K562 treated with DMSO at 1 percent for 4 hours (cell line): ENCODE data around the gene CFB. TPM values are rescaled to one million over a fixed set of nuclear protein-coding genes. Genes with fewer than 3 reads are reported as not detected.

ENCODE experiments used
- total RNA-seq: library from RNA; unstranded; fragments of 300-600 nt; gene quantifications from 2 replicates; pipeline ENCODE4 v1.2.3, GENCODE V29; 2022; ENCODE audit not compliant: insufficient read depth

The CFB gene
- total RNA-seq = 3.8 TPM in 1 of 2 replicates, not detected in the other

DNA sequence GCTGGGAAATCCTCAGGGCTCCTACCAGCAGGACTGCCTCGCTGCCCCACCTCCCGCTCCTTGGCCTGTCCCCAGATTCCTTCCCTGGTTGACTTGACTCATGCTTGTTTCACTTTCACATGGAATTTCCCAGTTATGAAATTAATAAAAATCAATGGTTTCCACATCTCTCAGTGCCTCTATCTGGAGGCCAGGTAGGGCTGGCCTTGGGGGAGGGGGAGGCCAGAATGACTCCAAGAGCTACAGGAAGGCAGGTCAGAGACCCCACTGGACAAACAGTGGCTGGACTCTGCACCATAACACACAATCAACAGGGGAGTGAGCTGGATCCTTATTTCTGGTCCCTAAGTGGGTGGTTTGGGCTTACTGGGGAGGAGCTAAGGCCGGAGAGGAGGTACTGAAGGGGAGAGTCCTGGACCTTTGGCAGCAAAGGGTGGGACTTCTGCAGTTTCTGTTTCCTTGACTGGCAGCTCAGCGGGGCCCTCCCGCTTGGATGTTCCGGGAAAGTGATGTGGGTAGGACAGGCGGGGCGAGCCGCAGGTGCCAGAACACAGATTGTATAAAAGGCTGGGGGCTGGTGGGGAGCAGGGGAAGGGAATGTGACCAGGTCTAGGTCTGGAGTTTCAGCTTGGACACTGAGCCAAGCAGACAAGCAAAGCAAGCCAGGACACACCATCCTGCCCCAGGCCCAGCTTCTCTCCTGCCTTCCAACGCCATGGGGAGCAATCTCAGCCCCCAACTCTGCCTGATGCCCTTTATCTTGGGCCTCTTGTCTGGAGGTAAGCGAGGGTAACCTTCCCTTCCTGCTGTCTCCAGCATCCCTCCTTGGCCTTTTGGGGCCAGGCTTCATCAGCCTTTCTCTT is at the start of gene CFB:
CFB (plus strand) TSS at position 589 of the 863 bp plus-strand sequence; CDS start at position 716, 127 bp downstream.

GRCh38 chr6:31897612-31898382 is 48.1 kb upstream of the CFB start, which contains the start of gene EHMT2:
TSS of gene EHMT2 (minus strand) at chr6:31897698. CDS start at chr6:31897677, 21 bp downstream.

DNA sequence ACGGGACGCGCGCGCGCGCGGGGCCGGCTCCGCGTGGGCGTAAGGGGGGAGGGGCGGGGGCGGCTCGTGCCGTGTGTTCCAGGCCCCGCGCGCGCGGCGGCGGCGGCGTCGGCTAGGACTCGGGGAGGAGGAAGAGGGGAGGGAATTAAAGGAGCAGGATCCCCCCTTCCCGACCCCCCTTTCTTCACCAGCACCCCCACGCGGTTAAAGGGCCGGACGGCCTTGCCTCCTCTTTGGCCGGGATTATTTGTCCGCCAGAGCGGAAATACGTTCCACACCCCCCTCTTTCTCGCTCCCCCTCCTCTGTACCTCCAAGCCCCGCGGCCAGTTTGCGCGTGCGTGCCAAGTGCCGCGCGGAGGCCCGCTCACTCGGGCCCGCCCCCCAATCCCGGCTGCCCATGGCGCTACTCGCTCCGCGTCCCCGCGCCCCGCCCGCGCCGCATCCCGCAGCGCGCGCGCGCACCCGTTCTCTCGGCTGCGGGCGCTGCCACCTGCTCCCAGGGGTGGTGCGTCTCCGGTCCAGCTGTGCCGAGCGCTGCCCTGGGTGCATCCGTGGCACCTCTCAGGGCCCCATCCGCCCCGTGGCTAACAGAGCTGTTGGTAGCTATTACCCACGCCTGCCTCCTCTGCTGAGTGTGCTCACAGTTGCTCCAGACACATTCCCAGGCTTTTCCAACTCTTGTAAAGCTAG is 43.8 kb upstream of the CFB start, which contains the start of gene ZBTB12:
ZBTB12 (minus strand) TSS at position 134 of the 691 bp plus-strand sequence. CDS start 781 bp downstream, outside the sequence.

GRCh38 chr6:31927242-31927862 is 18.5 kb upstream of the CFB start, which contains the start of gene C2:
TSS of gene C2 (plus strand) at chr6:31927717. CDS start at chr6:31927753, 36 bp downstream.

GRCh38 chr6:31958741-31959739 is 13.1 kb downstream of the CFB start, which contains the start of the genes NELFE and SKIC2:
TSS of gene NELFE (minus strand) at chr6:31958971. CDS start at chr6:31958446, 525 bp downstream.
TSS of gene SKIC2 (plus strand) at chr6:31959175. CDS start at chr6:31959193, 18 bp downstream.

GRCh38 chr6:31971993-31972708 is 26.3 kb downstream of the CFB start, which contains the start of gene DXO:
TSS of gene DXO (minus strand) at chr6:31972138. CDS start at chr6:31971675, 463 bp downstream.

GRCh38 chr6:31981744-31982143 is 35.8 kb downstream of the CFB start, which contains the start of gene C4A:
TSS of gene C4A (plus strand) at chr6:31982057. CDS start at chr6:31982108, 51 bp downstream.

Other genes with a start within 250 kb of the CFB start
- 91.1 and 99.5 TPM in 2 replicates for gene ABHD16A, start 242.8 kb upstream of the CFB start, total RNA-seq
- not detected in 2 replicates for gene LY6G6F, start 239.2 kb upstream of the CFB start, total RNA-seq
- gene LY6G6D, start 230.7 kb upstream of the CFB start, total RNA-seq = not detected in 2 replicates
- gene LY6G6C, start 224.3 kb upstream of the CFB start, total RNA-seq = not detected in 2 replicates
- 0.51 TPM in 1 of 2 replicates, not detected in the other for gene MPIG6B, start 222.7 kb upstream of the CFB start, total RNA-seq
- gene DDAH2, start 216.8 kb upstream of the CFB start, total RNA-seq = 66.8 and 75.1 TPM in 2 replicates
- 1,213 and 1,370 TPM in 2 replicates for gene CLIC1, start 209.6 kb upstream of the CFB start, total RNA-seq
- 22.0 and 30.3 TPM in 2 replicates for gene MSH5, start 206.1 kb upstream of the CFB start, total RNA-seq
- 2.6 and 8.2 TPM in 2 replicates for gene SAPCD1, start 183.4 kb upstream of the CFB start, total RNA-seq
- 5.4 and 5.6 TPM in 2 replicates for gene VWA7, start 168.8 kb upstream of the CFB start, total RNA-seq
- 147 and 165 TPM in 2 replicates for gene VARS1, start 150.3 kb upstream of the CFB start, total RNA-seq
- 139 and 155 TPM in 2 replicates for gene LSM2, start 139.1 kb upstream of the CFB start, total RNA-seq
- gene HSPA1L, start 130.8 kb upstream of the CFB start, total RNA-seq = 2.5 and 2.8 TPM in 2 replicates
- 641 and 912 TPM in 2 replicates for gene HSPA1A, start 130.6 kb upstream of the CFB start, total RNA-seq
- 595 and 769 TPM in 2 replicates for gene HSPA1B, start 118.4 kb upstream of the CFB start, total RNA-seq
- 232 TPM in 2 replicates for gene NEU1, start 83.3 kb upstream of the CFB start, total RNA-seq
- 12.7 and 13.4 TPM in 2 replicates for gene SLC44A4, start 67.1 kb upstream of the CFB start, total RNA-seq
- 61.5 and 78.2 TPM in 2 replicates for gene EHMT2, start 48.4 kb upstream of the CFB start, total RNA-seq
- 6.4 and 10.3 TPM in 2 replicates for gene ZBTB12, start 44.0 kb upstream of the CFB start, total RNA-seq
- 8.3 and 9.1 TPM in 2 replicates for gene C2, start 18.4 kb upstream of the CFB start, total RNA-seq
- gene NELFE, start 12.9 kb downstream of the CFB start, total RNA-seq = 78.2 and 128 TPM in 2 replicates
- gene SKIC2, start 13.1 kb downstream of the CFB start, total RNA-seq = 43.6 and 60.1 TPM in 2 replicates
- gene DXO, start 26.0 kb downstream of the CFB start, total RNA-seq = 16.6 and 24.1 TPM in 2 replicates
- 4.3 and 10.0 TPM in 2 replicates for gene C4A, start 36.0 kb downstream of the CFB start, total RNA-seq
- gene C4B, start 68.7 kb downstream of the CFB start, total RNA-seq = 3.6 and 8.2 TPM in 2 replicates
- gene CYP21A2, start 92.3 kb downstream of the CFB start, total RNA-seq = 0.98 and 1.1 TPM in 2 replicates
- 22.0 and 35.7 TPM in 2 replicates for gene TNXB, start 163.2 kb downstream of the CFB start, total RNA-seq
- 120 and 128 TPM in 2 replicates for gene ATF6B, start 182.2 kb downstream of the CFB start, total RNA-seq
- gene FKBPL, start 184.2 kb downstream of the CFB start, total RNA-seq = 11.5 and 15.9 TPM in 2 replicates
- gene PRRT1, start 205.8 kb downstream of the CFB start, total RNA-seq = 2.9 and 6.5 TPM in 2 replicates
- 38.0 and 64.2 TPM in 2 replicates for gene PPT2, start 208.0 kb downstream of the CFB start, total RNA-seq
- 8.0 and 27.8 TPM in 2 replicates for gene EGFL8, start 218.5 kb downstream of the CFB start, total RNA-seq
- 119 and 131 TPM in 2 replicates for gene AGPAT1, start 230.0 kb downstream of the CFB start, total RNA-seq
- 263 and 269 TPM in 2 replicates for gene RNF5, start 232.3 kb downstream of the CFB start, total RNA-seq
- gene AGER, start 238.2 kb downstream of the CFB start, total RNA-seq = 7.3 and 8.0 TPM in 2 replicates
- 58.1 and 74.9 TPM in 2 replicates for gene PBX2, start 244.1 kb downstream of the CFB start, total RNA-seq
- gene GPSM3, start 246.5 kb downstream of the CFB start, total RNA-seq = 67.6 and 81.7 TPM in 2 replicates